ENCODE data around the gene WDR73. TPM values are rescaled to one million over a fixed set of nuclear protein-coding genes. Genes with fewer than 3 reads are reported as not detected.

The WDR73 gene
- polyA plus RNA-seq, 3 donors: 12.1 to 19.9 (median 14.3) TPM

DNA sequence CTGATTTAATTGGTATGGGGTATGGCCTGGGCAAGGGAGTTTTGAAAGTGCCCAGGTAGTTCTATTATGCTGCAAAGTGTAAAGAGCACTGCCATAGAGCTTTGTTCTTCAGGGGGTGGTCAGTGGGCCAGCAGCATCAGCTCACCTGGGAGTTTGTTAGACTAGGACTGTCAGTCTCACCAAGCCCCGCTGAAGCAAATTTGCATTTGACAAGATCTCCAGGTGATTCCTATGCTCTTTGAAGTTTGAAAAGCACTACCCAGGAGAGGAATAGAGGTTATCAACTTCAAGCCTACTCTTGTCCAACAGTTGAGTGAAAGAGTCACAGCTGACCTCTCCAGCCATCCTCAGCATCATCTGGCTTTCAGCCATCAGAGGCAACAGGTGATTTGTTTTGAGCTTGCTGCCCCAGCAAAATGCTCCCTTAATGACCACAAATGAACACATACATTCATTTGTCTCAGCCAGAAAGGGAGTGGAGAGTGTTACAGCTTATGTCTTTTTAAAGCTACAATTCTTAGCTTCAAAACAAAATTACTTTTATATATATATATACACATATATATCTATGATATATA, 45.3 kb downstream of the WDR73 start:
- no peak for DNase-seq
- intact Hi-C loops (cut with micrococcal nuclease): no loop called here
- Mint-ChIP-seq H3K27me3 (ENCODE audit: low read depth in 3 of 3) (peaks cover 0 to 1% (median 0%) of the 10 kb centered on the region in 3 donors), H3K4me1 (peaks cover 14% of the 10 kb centered on the region), H3K27ac (no peak overlapping the region), H3K9me3 (no peaks in the 10 kb centered on the region), H3K4me3 (no peak overlapping the region), H3K36me3 (peaks cover 45 to 50% of the 10 kb centered on the region in 2 donors)
- no peak overlapping the region for H3K27ac ChIP-seq (ENCODE audit: low read depth in 1 of 2, low read length in 2 of 2)
- TF ChIP-seq CTCF (IDR thresholded peaks at IDR 0.05): no peak
- no peaks in the 10 kb centered on the region for H3K9me3 ChIP-seq (replicated peaks in 1 of 2; ENCODE audit: control insufficient read depth in 1 of 2, insufficient read depth in 1 of 2, low read length in 2 of 2)
- no peak overlapping the region for H3K4me2 ChIP-seq (replicated peaks; ENCODE audit: extremely low read depth, low read length, poor library complexity, severe bottlenecking)
- no peak overlapping the region for H3K9ac ChIP-seq (ENCODE audit: insufficient read depth, low read length, poor library complexity, severe bottlenecking)
- no peaks in the 10 kb centered on the region for H4K20me1 ChIP-seq (ENCODE audit: insufficient read depth, low read length)
- H2AFZ ChIP-seq (ENCODE audit: insufficient read depth, low read depth, low read length, poor library complexity, severe bottlenecking): no peak overlapping the region
- 100% methylated on average over 1 of the region's 1 CpG for WGBS (ENCODE audit: insufficient coverage)
- H3K4me1 ChIP-seq (ENCODE audit: control insufficient read depth in 1 of 2, insufficient read depth in 2 of 2, low read length in 2 of 2): no peaks in the 10 kb centered on the region
- H3K36me3 ChIP-seq (replicated peaks in 1 of 2; ENCODE audit: control insufficient read depth in 1 of 2, insufficient read depth in 2 of 2, low read length in 2 of 2): peaks cover 16 to 38% of the 10 kb centered on the region in 2 donors
- no peak overlapping the region for H3K4me3 ChIP-seq (replicated peaks in 1 of 3; ENCODE audit: low read depth in 2 of 3, low read length in 3 of 3)
- peaks cover 4% of the 10 kb centered on the region for H3K79me2 ChIP-seq (ENCODE audit: insufficient read depth, low read length)
- H3K27me3 ChIP-seq (ENCODE audit: control insufficient read depth in 2 of 2, insufficient read depth in 2 of 2, low read length in 2 of 2): no peaks in the 10 kb centered on the region

- H3K9me3 ChIP-seq (replicated peaks in 1 of 2; ENCODE audit: control insufficient read depth in 1 of 2, insufficient read depth in 1 of 2, low read length in 2 of 2): no peaks in the 10 kb centered on the region
- H3K4me1 ChIP-seq (ENCODE audit: control insufficient read depth in 1 of 2, insufficient read depth in 2 of 2, low read length in 2 of 2): peaks cover under 1 to 4% of the 10 kb centered on the region in 2 donors
- no peak overlapping the region for H3K4me3 ChIP-seq (replicated peaks in 1 of 3; ENCODE audit: low read depth in 2 of 3, low read length in 3 of 3)
- no peak overlapping the region for H3K4me3 Mint-ChIP-seq
- no peak overlapping the region for H3K27ac Mint-ChIP-seq
- 92% methylated on average over 5 of the region's 8 CpGs for WGBS (ENCODE audit: insufficient coverage)
- peaks cover 41 to 49% of the 10 kb centered on the region in 2 donors for H3K36me3 Mint-ChIP-seq
- DNase-seq: no peak
- no peaks in the 10 kb centered on the region for H3K27me3 Mint-ChIP-seq (ENCODE audit: low read depth in 3 of 3)
- no peak overlapping the region for H2AFZ ChIP-seq (ENCODE audit: insufficient read depth, low read depth, low read length, poor library complexity, severe bottlenecking)
- H3K9me3 Mint-ChIP-seq: peaks cover 0 to 1% (median 0%) of the 10 kb centered on the region in 7 donors
- no peaks in the 10 kb centered on the region for H3K27me3 ChIP-seq (ENCODE audit: control insufficient read depth in 2 of 2, insufficient read depth in 2 of 2, low read length in 2 of 2)
- H3K36me3 ChIP-seq (replicated peaks in 1 of 2; ENCODE audit: control insufficient read depth in 1 of 2, insufficient read depth in 2 of 2, low read length in 2 of 2): peaks cover 18 to 40% of the 10 kb centered on the region in 2 donors
- H3K27ac ChIP-seq (ENCODE audit: low read depth in 1 of 2, low read length in 2 of 2): no peak overlapping the region
- H3K4me2 ChIP-seq (replicated peaks; ENCODE audit: extremely low read depth, low read length, poor library complexity, severe bottlenecking): no peak overlapping the region
- peaks cover 7% of the 10 kb centered on the region for H3K79me2 ChIP-seq (ENCODE audit: insufficient read depth, low read length)
- H3K9ac ChIP-seq (ENCODE audit: insufficient read depth, low read length, poor library complexity, severe bottlenecking): no peak overlapping the region
- H4K20me1 ChIP-seq (ENCODE audit: insufficient read depth, low read length): no peaks in the 10 kb centered on the region
- TF ChIP-seq CTCF (IDR thresholded peaks at IDR 0.05): no peak
- H3K4me1 Mint-ChIP-seq: peaks cover 20% of the 10 kb centered on the region
- intact Hi-C loops (cut with micrococcal nuclease): no loop called here
These were observed 47.4 kb downstream of the WDR73 start for GRCh38 chr15:84606653-84607120.

All from CD14-positive monocyte (primary cell).